HG03558 (cell line): ENCODE measurements around the gene CD4.

Experiments
- ATAC-seq: cut with Tn5 transposase; IDR thresholded peaks from one replicate; pipeline ENCODE4 v1.9.1; 2021; ENCODE audit warnings: moderate number of reproducible peaks; ENCODE audit not compliant: unreplicated experiment; ENCODE audit errors: extremely low read depth

Gene CD4

DNA sequence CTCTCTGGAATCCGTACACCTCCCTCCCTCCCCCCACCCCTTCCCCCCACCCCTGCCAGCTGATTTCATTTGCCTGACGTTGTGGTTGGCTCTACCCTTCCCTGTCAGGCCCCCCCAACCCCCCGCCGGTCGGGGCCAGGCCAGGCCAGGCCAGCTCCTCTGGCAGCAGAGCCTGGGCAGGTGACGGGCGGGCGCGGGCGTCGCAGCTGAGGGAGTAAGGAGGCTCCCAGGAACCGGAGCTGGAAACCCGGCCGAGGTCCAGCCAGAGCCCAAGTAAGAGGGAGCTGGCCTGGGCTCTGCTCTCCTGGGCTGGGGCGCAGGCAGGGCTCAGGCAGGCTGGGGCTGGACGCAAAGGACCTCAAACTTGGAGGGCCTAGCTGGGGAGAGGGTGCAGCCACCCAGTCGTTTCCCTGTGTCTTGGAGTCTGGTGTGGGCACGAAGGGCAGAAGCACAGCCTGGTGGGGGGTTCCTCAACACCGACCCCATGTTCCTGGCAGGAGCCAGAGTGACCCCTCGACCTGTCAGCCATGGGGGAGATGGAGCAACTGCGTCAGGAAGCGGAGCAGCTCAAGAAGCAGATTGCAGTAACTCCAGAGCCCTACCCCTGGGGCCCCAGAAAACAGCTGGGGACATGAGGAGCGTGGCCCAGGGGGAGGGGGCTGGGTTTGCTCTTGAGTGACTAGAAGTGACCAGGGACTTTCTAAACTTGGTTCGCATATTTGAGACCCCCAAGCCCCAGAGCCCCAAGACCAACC is 51.6 kb downstream of the CD4 start, which contains the start of gene GNB3:
GNB3 (plus strand) TSS at position 165 of the 755 bp plus-strand sequence; CDS start at position 528, 363 bp downstream.
- no peak for ATAC-seq

GRCh38 chr12:6842075-6842474 is 52.7 kb downstream of the CD4 start:
- ATAC-seq, result no peak

- ATAC-seq, result no peak
Observed at GRCh38 chr12:6843118-6843902, 54.0 kb downstream of the CD4 start.

DNA sequence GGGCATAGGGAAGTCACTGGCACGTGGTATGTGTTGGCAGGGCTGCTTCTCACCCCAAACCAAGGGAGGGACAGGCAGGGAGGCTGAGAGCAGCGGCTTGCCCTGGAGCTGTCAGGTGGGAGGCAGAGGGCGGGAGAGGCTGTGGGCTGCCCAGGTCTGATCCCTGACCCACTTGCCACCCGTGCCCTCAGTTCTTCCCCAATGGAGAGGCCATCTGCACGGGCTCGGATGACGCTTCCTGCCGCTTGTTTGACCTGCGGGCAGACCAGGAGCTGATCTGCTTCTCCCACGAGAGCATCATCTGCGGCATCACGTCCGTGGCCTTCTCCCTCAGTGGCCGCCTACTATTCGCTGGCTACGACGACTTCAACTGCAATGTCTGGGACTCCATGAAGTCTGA is 56.1 kb downstream of the CD4 start:
- no peak for ATAC-seq

GRCh38 chr12:6846316-6846869 is 57.1 kb downstream of the CD4 start:
- no peak for ATAC-seq

GRCh38 chr12:6847676-6848075 is 58.3 kb downstream of the CD4 start:
- no peak for ATAC-seq

DNA sequence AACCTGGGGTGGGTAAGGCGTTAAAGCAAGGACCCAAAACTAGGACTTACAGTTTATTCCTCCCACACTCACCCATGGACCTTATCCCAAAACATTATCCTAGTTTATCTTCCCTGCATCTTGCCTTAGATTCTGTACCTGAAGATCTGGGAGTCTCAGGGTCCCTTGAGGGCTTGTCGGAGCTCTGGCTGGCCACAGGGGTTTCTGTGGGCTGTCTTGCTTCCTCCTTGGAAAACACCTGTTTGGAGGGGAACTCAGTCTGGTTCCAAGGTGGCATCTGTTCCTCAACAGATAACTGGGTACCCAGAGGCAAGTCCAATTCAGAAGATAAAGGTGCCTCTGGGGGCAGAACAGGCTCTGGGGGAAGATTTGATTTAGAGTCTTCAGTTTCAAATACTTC is 60.1 kb downstream of the CD4 start:
- no peak for ATAC-seq

- ATAC-seq, result no peak
Observed at GRCh38 chr12:6849976-6850560, 60.7 kb downstream of the CD4 start.

GRCh38 chr12:6850796-6851152 is 61.4 kb downstream of the CD4 start:
- no peak for ATAC-seq

GRCh38 chr12:6851153-6851920 is 62.0 kb downstream of the CD4 start, which contains the start of gene CDCA3:
CDCA3 (minus strand) TSS chr12:6851286; CDS start chr12:6850952, 334 bp downstream.
- ATAC-seq, result peak; percentile 41

DNA sequence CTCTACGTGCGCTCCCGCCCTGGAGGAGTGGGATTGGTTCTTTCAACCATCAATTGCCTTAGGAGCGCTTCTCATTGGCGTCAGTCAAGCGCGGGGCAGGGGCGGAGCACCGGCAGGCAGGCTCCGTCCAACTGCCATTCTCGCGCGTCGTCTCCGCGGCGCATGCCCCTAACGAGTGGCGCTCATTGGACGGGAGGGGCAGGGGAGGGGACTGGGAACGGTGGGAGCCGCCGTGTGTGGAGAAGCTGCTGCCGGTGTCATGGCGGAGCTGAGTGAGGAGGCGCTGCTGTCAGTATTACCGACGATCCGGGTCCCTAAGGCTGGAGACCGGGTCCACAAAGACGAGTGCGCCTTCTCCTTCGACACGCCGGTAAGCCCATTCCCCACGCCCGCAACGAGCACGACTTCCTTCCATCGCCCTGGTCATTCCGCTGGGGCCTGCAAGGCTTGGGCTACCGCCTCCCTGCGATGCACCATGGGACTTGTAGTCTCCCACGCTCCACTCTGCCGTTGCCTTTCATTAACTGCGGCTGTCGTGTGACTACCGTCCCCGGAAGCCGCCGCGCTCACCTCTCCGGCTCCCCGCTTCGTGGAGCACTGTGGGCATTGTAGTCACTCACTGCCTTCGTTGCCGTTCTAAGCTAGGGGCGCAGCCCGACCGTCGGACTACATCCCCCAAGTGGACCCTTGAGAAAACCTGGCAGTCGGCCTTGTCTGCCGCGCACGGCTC is 62.8 kb downstream of the CD4 start, which contains the start of gene USP5:
USP5 (plus strand) TSS at position 230 of the 730 bp plus-strand sequence; CDS start at position 260, 30 bp downstream.
- peak; percentile 63 for ATAC-seq

DNA sequence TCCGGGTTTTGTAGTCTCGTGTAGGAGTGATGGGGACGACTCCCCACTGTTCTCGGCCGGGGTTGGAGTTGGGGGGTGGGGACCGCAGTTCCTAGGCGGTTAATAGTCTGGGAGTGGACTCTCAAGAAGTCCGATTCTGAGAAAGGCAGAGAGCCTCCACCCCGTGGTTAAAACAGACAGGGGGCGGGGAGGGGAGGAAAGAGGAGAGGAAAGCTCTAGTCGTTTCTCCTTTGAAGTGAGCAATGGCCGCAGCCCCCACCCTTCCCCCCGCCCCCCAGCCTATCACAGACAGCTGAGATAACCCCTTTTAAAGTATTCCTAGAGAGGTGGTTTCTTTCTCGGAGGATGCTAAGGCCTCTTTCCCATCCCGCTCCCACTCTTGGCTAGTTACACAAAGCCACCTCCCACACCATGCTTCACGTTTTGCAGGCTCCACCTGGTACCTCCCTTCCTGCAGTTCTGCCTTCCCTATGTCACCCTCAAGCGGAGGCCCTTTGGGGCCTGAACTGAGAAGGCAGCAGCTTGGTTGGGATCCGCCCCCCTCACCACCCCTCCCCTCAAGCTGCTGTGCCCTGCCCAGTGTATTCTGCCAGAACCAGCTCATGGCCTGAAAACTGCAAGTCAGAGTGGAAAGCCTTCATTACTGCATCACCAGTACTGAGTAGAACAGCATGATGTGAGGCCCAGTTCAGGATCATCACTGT is 63.5 kb downstream of the CD4 start:
- no peak for ATAC-seq

GRCh38 chr12:6853626-6854025 is 64.3 kb downstream of the CD4 start:
- no peak for ATAC-seq

- ATAC-seq, result no peak
Observed at GRCh38 chr12:6854036-6854435, 64.7 kb downstream of the CD4 start.

- ATAC-seq, result no peak
Observed at GRCh38 chr12:6855322-6855721, 66.0 kb downstream of the CD4 start.

DNA sequence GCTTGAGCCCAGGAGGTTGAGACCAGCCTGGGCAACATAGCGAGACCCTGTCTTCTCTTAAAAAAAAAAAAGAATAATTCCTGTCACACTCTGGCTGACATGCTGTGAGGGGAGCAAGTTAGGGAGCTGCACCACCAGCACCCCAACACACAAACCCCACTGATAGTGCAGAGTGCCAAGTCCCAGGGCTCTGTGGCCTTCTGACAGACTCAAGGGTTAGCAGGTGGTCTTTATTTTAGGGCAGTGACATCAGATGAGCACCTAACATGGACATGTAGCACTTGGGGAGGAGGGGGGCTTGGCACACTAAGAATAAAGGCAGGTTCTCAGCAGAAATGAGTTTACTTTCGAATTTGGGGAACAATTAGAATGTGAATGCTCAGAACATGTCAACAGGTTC is 69.5 kb downstream of the CD4 start:
- no peak for ATAC-seq

DNA sequence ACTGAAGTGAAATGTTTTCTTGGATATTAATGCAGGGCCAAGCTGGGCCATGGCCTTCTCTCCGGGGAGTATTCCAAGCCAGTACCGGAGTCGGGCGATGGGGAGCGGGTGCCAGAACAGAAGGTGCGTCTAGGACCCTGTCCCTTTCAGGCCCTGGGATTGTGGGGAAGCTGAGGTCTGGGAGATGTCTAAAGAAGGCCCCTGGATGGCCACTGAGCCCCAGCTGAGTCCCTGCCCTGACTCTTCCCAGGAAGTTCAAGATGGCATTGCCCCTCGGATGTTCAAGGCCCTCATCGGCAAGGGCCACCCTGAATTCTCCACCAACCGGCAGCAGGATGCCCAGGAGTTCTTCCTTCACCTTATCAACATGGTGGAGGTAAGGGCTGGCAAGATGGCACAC is 70.8 kb downstream of the CD4 start:
- ATAC-seq, result no peak

DNA sequence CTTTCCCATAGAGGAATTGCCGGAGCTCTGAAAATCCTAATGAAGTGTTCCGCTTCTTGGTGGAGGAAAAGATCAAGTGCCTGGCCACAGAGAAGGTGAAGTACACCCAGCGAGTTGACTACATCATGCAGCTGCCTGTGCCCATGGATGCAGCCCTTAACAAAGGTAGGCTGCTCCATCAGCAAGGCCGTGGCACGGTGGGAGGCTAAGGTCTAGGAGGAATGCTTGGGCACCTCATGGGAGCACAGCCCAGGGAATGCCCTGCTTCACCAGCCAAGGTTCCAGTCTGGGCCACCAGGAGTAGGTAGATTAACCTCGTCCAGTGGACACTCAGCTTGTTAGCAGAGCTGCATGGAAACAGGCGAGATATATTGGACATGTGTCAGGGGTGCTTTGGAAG is 71.6 kb downstream of the CD4 start:
- no peak for ATAC-seq

DNA sequence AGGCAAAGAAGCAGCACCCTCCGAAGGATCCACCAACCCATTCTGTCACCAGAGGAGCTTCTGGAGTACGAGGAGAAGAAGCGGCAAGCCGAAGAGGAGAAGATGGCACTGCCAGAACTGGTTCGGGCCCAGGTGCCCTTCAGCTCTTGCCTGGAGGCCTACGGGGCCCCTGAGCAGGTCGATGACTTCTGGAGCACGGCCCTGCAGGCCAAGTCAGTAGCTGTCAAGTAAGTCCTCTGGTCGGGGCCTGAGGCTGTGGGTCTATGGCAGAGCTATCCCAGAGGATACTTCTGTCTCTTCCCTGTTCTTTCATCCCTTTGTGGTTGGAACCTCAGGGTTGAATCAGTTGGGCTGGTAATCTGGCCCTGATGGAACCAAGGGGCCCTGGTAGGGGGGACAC is 72.1 kb downstream of the CD4 start:
- no peak for ATAC-seq
